HUES6 (cell line): ENCODE results near the gene TMPRSS11B.
"Not testable (repeated sequence)": the region's sequence is repeated elsewhere in the genome, so short reads cannot be mapped to it uniquely, and the experiment has no call there.

Source experiments
- H3K27ac ChIP-seq: 2 replicates; pipeline ENCODE4 v1.7.0; 2013; ENCODE audit warnings: low read depth, mild to moderate bottlenecking, low read length, inconsistent platforms
- H3K27me3 ChIP-seq: 2 replicates; pipeline ENCODE4 v1.6.1; 2013; ENCODE audit warnings: low read length; ENCODE audit not compliant: control insufficient read depth, insufficient read depth
- H3K36me3 ChIP-seq: 2 replicates; pipeline ENCODE4 v1.6.1; 2013; ENCODE audit warnings: low read length; ENCODE audit not compliant: control insufficient read depth, insufficient read depth
- H3K4me1 ChIP-seq: 2 replicates; pipeline ENCODE4 v1.6.1; 2013; ENCODE audit warnings: low read length; ENCODE audit not compliant: control insufficient read depth, insufficient read depth
- H3K4me3 ChIP-seq: 2 replicates; pipeline ENCODE4 v1.5.1; 2013; ENCODE audit warnings: low read depth, low read length
- H3K9ac ChIP-seq: one replicate; pipeline ENCODE4 v1.6.1; 2013; ENCODE audit warnings: mild to moderate bottlenecking, low read length
- H3K9me3 ChIP-seq: 2 replicates; pipeline ENCODE4 v1.6.1; 2013; ENCODE audit warnings: low read depth, low read length; ENCODE audit not compliant: control insufficient read depth, insufficient read depth

TMPRSS11B gene

GRCh38 chr4:68218044-68218443 is 27.4 kb downstream of the TMPRSS11B start:
- H3K27ac ChIP-seq, result no peak overlapping the region
- H3K9ac ChIP-seq, result no peak overlapping the region
- no peak overlapping the region for H3K4me3 ChIP-seq

GRCh38 chr4:68216501-68216900 is 29.0 kb downstream of the TMPRSS11B start:
- Histone ChIP-seq H3K27ac (no peak overlapping the region), H3K27me3 (no peaks in the 10 kb centered on the region), H3K9me3 (no peaks in the 10 kb centered on the region), H3K36me3 (no peaks in the 10 kb centered on the region), H3K4me3 (no peak overlapping the region), H3K9ac (no peak overlapping the region), H3K4me1 (peaks cover 22% of the 10 kb centered on the region; the same call in 1 of the 2 replicates)

More at GRCh38 chr4:68218044-68218443, 27.4 kb downstream of the TMPRSS11B start:
- Histone ChIP-seq H3K36me3 (no peaks in the 10 kb centered on the region), H3K27me3 (no peaks in the 10 kb centered on the region), H3K4me1 (peaks cover 22% of the 10 kb centered on the region; the same call in 1 of the 2 replicates), H3K9me3 (no peaks in the 10 kb centered on the region)

GRCh38 chr4:68209003-68209402 is 36.5 kb downstream of the TMPRSS11B start:
- peaks cover 21% of the 10 kb centered on the region for H3K9me3 ChIP-seq
- H3K27me3 ChIP-seq, result no peaks in the 10 kb centered on the region
- H3K4me1 ChIP-seq, result no peaks in the 10 kb centered on the region
- no peaks in the 10 kb centered on the region for H3K36me3 ChIP-seq
- H3K27ac ChIP-seq, result no peak overlapping the region
- no peak overlapping the region for H3K4me3 ChIP-seq
- H3K9ac ChIP-seq, result no peak overlapping the region

- not testable (repeated sequence) for H3K9ac ChIP-seq, H3K4me1 ChIP-seq, H3K4me3 ChIP-seq, H3K9me3 ChIP-seq, H3K27ac ChIP-seq, H3K27me3 ChIP-seq, H3K36me3 ChIP-seq
Measured at GRCh38 chr4:68194305-68194704, 51.2 kb downstream of the TMPRSS11B start.

- Histone ChIP-seq H3K27me3 (no peaks in the 10 kb centered on the region), H3K4me3 (no peak overlapping the region), H3K36me3 (no peaks in the 10 kb centered on the region), H3K9ac (no peak overlapping the region), H3K9me3 (peaks cover 4% of the 10 kb centered on the region; the same call in 1 of the 2 replicates), H3K27ac (no peak overlapping the region), H3K4me1 (no peaks in the 10 kb centered on the region)
Measured at GRCh38 chr4:68193194-68193593, 52.3 kb downstream of the TMPRSS11B start.

- H3K9me3 ChIP-seq, result 0 out of 2 replicates have a peak, but pooled peaks cover 2% of the 10 kb centered on the region
- no peaks in the 10 kb centered on the region for H3K36me3 ChIP-seq
- no peak overlapping the region for H3K9ac ChIP-seq
- H3K4me3 ChIP-seq, result no peak overlapping the region
- H3K27ac ChIP-seq, result no peak overlapping the region
- H3K4me1 ChIP-seq, result no peaks in the 10 kb centered on the region
- H3K27me3 ChIP-seq, result no peaks in the 10 kb centered on the region
Measured at GRCh38 chr4:68187145-68187544, 58.3 kb downstream of the TMPRSS11B start.

- Histone ChIP-seq H3K27me3 (no peaks in the 10 kb centered on the region), H3K36me3 (no peaks in the 10 kb centered on the region), H3K4me1 (no peaks in the 10 kb centered on the region), H3K9me3 (0 out of 2 replicates have a peak, but pooled peaks cover 2% of the 10 kb centered on the region), H3K9ac (no peak overlapping the region), H3K4me3 (no peak overlapping the region), H3K27ac (no peak overlapping the region)
Measured at GRCh38 chr4:68184923-68185322, 60.6 kb downstream of the TMPRSS11B start.

- Histone ChIP-seq H3K27me3 (no peaks in the 10 kb centered on the region), H3K4me1 (no peaks in the 10 kb centered on the region), H3K4me3 (no peak overlapping the region), H3K9ac (no peak overlapping the region), H3K27ac (no peak overlapping the region), H3K9me3 (0 out of 2 replicates have a peak, but pooled peaks cover 2% of the 10 kb centered on the region), H3K36me3 (no peaks in the 10 kb centered on the region)
Measured at GRCh38 chr4:68183417-68183816, 62.1 kb downstream of the TMPRSS11B start.

- Histone ChIP-seq H3K36me3 (no peaks in the 10 kb centered on the region), H3K9me3 (0 out of 2 replicates have a peak, but pooled peaks cover 2% of the 10 kb centered on the region), H3K27ac (no peak overlapping the region), H3K9ac (no peak overlapping the region), H3K4me3 (no peak overlapping the region), H3K4me1 (no peaks in the 10 kb centered on the region), H3K27me3 (no peaks in the 10 kb centered on the region)
Measured at GRCh38 chr4:68182382-68182820, 63.1 kb downstream of the TMPRSS11B start.

- no peak overlapping the region for H3K9ac ChIP-seq
- no peaks in the 10 kb centered on the region for H3K27me3 ChIP-seq
- H3K36me3 ChIP-seq, result no peaks in the 10 kb centered on the region
- H3K27ac ChIP-seq, result no peak overlapping the region
- H3K9me3 ChIP-seq, result 0 out of 2 replicates have a peak, but pooled peaks cover 2% of the 10 kb centered on the region
- no peaks in the 10 kb centered on the region for H3K4me1 ChIP-seq
- H3K4me3 ChIP-seq, result no peak overlapping the region
Measured at GRCh38 chr4:68180849-68181526, 64.5 kb downstream of the TMPRSS11B start.

- H3K9ac ChIP-seq, result no peak overlapping the region
- H3K27me3 ChIP-seq, result no peaks in the 10 kb centered on the region
- H3K4me1 ChIP-seq, result no peaks in the 10 kb centered on the region
- no peak overlapping the region for H3K27ac ChIP-seq
- no peaks in the 10 kb centered on the region for H3K36me3 ChIP-seq
- no peak overlapping the region for H3K4me3 ChIP-seq
- H3K9me3 ChIP-seq, result peaks cover 25% of the 10 kb centered on the region
Measured at GRCh38 chr4:68176904-68177303, 68.6 kb downstream of the TMPRSS11B start.
